Neuron (in vitro differentiated cells): Measurements from ENCODE around the gene GSG1L.

Experiments
- H2AFZ ChIP-seq: one replicate; pipeline ENCODE4 v1.6.1; 2013; ENCODE audit warnings: low read depth, mild to moderate bottlenecking, inconsistent platforms, low read length, moderate library complexity
- H3K27me3 ChIP-seq: one replicate; pipeline ENCODE4 v1.6.1; 2013; ENCODE audit warnings: low read length; ENCODE audit not compliant: insufficient read depth
- H3K36me3 ChIP-seq: one replicate; pipeline ENCODE4 v1.6.1; 2013; ENCODE audit warnings: low read length; ENCODE audit not compliant: insufficient read depth
- H3K4me1 ChIP-seq: one replicate; pipeline ENCODE4 v1.6.1; 2013; ENCODE audit warnings: low read length; ENCODE audit not compliant: insufficient read depth
- H3K4me3 ChIP-seq: 2 replicates; pipeline ENCODE4 v1.5.1; 2013; ENCODE audit warnings: mild to moderate bottlenecking, low read length, moderate library complexity
- H3K9me3 ChIP-seq: one replicate; pipeline ENCODE4 v1.6.1; 2013; ENCODE audit warnings: low read length

Gene GSG1L

DNA sequence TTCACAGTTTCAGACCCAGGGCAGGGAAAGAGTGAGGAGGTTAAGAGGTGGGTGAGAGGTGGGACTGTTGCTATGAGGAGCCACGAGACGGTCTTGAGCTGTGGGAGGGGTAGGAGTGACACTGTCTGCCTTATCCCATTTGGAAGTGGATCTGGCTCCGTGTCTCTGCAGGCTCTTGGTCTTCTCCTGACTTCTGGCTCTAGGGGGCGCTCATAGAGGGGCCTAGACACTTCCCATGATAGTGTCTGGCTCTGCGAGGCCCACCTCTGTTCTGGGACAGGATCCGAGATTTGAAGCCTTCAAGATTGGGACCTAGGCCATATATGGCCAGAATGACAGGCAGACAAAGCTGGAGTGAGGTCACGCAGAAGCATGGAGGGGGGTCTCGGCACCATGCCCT, 204.5 kb downstream of the GSG1L start:
- Histone ChIP-seq H3K9me3 (no peaks in the 10 kb centered on the region), H3K4me1 (no peaks in the 10 kb centered on the region), H3K36me3 (no peaks in the 10 kb centered on the region), H3K27me3 (no peaks in the 10 kb centered on the region), H3K4me3 (no peak overlapping the region), H2AFZ (no peak overlapping the region)

DNA sequence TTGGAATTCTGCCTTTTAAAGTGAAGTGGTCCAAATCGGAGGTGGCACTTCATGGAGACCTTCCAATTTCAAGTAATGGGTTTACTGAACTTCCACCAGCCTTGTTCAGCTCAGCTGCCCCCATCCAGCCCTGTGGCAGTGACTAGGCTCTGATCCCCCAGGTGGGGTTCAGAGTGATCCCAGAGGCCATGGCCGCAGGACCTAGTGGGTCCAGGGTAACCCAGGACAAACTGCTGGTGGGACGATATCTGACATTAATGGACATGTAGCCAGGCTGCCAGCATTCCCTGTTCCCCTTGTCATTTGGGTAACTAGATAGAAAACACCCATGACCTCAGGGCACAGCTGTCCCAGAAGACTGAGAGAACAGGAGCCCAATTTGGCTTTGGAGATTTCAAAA, 209.9 kb downstream of the GSG1L start:
- H3K27me3 ChIP-seq: peaks cover 10% of the 10 kb centered on the region

DNA sequence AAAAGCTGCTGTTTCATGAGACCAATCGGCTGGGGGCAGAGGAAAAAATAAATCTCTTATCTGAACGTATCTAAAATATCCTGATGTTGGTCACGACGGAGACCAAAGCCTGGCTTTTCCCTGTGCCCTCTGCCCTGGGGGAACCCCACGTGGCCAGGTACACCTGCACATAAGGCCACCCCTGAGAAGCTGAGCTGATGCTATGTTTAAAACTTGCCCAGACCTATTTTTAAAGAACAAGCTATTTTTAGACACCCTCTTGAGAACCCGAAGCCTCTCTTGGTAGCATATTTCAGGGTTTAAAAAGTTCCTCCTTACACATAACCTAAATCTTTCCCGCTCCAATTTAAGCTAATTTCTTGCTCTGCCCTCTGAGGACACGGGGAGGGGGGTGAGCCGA, 210.4 kb downstream of the GSG1L start:
- Histone ChIP-seq H2AFZ (no peak overlapping the region), H3K4me1 (no peaks in the 10 kb centered on the region), H3K36me3 (no peaks in the 10 kb centered on the region), H3K9me3 (no peaks in the 10 kb centered on the region), H3K27me3 (peaks cover 10% of the 10 kb centered on the region), H3K4me3 (no peak overlapping the region)

More for the DNA sequence above, 209.9 kb downstream of the GSG1L start:
- no peaks in the 10 kb centered on the region for H3K9me3 ChIP-seq
- no peak overlapping the region for H2AFZ ChIP-seq
- H3K4me3 ChIP-seq: no peak overlapping the region
- no peaks in the 10 kb centered on the region for H3K36me3 ChIP-seq
- no peaks in the 10 kb centered on the region for H3K4me1 ChIP-seq

DNA sequence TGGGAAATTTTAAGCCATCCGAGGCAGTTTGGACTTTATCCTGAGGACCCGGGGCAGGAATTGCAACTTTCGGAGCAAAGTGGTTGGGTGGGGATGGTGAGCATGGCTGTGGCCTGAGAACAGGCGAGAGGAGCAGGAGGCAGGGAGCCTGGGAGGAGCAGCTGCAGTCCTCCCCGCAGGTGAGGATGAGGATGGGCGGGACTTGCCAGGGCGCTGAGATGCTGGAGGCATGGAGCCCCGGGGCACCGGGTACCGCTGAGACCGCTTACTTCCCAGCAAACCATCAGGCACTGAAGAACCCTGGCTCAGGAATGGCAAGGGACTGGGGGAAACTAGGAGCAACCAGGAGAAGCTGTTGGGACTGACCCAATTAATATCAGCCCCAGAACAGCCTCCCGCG, 210.8 kb downstream of the GSG1L start:
- no peak overlapping the region for H3K4me3 ChIP-seq
- H3K4me1 ChIP-seq: no peaks in the 10 kb centered on the region
- peaks cover 10% of the 10 kb centered on the region for H3K27me3 ChIP-seq
- no peak overlapping the region for H2AFZ ChIP-seq
- no peaks in the 10 kb centered on the region for H3K36me3 ChIP-seq
- no peaks in the 10 kb centered on the region for H3K9me3 ChIP-seq

DNA sequence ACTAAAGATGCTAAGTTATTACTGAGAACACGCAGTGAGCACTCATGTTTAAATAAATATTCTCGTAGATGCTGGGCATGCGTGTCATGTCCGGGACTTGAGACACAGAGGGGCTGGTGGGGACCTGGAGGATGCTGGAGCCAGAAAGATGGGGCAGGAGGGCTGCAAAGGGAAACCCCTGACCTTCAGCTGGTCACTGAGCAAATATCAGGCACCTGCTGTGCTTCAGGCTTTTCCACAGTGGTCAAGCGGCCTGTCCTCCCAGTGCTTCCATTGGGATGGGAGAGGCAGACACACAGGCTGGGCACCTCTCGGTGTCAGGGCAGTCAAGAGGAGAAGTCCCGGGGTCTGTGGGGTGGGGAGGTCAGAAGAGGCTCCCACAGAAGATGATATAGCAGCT, 211.4 kb downstream of the GSG1L start:
- Histone ChIP-seq H3K4me3 (no peak overlapping the region), H3K9me3 (no peaks in the 10 kb centered on the region), H3K4me1 (no peaks in the 10 kb centered on the region), H3K27me3 (peaks cover 10% of the 10 kb centered on the region), H2AFZ (no peak overlapping the region), H3K36me3 (no peaks in the 10 kb centered on the region)

DNA sequence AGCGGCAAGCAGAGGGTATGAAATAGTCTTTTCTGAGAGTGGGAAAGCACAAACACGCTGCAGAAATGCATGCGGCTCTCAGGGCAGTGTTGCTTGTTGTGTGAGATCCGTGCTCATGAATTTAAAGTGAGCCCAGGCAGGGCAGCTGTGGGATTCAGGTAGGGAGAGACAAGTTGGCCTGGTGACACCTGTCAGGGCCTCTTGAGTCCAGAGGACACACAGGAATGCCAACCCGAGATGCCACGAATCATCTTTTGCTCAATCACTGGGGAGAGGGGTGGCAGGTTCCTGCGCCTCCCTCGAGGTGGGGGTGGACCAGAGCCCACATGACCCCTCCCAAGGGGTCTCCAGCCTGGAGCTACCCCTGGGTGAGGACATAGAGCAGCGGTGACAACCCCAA, 211.9 kb downstream of the GSG1L start:
- Histone ChIP-seq H3K36me3 (no peaks in the 10 kb centered on the region), H3K4me3 (no peak overlapping the region), H3K4me1 (no peaks in the 10 kb centered on the region), H3K27me3 (peaks cover 10% of the 10 kb centered on the region), H3K9me3 (no peaks in the 10 kb centered on the region), H2AFZ (no peak overlapping the region)

DNA sequence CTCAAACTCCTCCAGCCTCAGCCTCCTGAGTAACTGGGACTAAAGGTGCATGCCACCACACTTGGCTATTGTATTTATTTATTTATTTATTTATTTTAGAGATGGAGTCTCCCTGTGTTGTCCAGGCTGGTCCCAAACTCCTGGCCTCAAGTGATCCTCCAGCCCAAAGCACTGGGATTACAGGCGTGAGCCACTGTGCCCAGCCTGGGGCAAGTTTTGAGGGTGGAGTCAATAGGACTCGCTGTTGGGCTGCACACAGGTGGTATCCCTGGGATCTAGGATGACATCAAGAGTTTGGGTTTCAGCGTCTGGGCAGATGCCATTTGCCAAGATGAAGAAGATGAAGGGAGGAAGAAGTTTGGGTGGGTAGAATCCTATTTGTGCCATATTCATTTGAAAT, 213.9 kb downstream of the GSG1L start:
- H3K4me3 ChIP-seq: no peak overlapping the region
- H3K9me3 ChIP-seq: no peaks in the 10 kb centered on the region
- H3K4me1 ChIP-seq: peaks cover 4% of the 10 kb centered on the region
- no peaks in the 10 kb centered on the region for H3K36me3 ChIP-seq
- no peak overlapping the region for H2AFZ ChIP-seq
- peaks cover 10% of the 10 kb centered on the region for H3K27me3 ChIP-seq

DNA sequence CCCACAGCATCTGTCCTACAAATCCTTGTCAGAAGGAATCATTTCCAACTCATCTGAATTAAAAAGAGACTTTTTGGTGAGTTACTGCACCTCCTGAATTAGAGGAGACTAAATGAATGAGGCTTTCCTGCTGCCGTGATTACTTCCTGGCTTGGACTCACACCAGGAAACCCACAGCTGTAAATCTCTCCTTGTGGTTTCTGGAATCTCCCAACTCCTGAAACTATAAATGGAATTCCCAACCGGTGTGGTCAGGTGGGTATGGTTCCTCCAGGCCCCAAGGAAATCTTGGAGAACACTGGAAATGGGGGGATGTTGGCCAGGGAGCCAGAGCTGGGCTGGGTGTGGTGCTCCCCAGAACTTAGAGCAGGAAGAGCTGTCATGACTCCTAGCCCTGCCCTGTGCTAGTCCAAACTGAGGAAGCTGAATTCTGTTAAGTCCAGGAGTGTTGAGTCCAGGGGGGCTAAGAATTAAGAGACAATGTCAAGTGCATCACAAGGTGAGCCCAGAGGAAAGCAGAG, 216.4 kb downstream of the GSG1L start:
- Histone ChIP-seq H3K4me1 (peaks cover 11% of the 10 kb centered on the region), H3K27me3 (peaks cover 10% of the 10 kb centered on the region), H2AFZ (no peak overlapping the region), H3K9me3 (no peaks in the 10 kb centered on the region), H3K4me3 (no peak overlapping the region), H3K36me3 (no peaks in the 10 kb centered on the region)

DNA sequence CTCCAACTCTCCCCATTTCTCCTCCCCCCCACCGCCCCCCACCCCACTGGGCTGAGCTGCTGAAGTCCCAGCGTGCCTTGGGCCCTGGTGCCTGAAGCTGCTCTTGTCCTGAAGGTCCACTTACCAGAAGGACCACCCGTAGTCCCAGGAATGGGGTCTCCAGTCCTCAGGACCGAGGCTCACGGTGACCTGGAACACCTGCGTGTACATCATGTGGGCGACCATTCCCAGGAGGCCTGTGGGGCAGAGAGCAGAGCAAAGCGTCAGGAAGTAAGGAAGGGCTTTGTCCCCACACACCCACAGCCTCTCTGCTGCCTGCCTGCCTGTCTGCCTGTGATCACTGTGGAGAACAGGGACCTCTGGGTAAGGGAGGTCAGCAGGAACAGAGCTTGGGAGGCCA, 218.7 kb downstream of the GSG1L start:
- no peaks in the 10 kb centered on the region for H3K36me3 ChIP-seq

DNA sequence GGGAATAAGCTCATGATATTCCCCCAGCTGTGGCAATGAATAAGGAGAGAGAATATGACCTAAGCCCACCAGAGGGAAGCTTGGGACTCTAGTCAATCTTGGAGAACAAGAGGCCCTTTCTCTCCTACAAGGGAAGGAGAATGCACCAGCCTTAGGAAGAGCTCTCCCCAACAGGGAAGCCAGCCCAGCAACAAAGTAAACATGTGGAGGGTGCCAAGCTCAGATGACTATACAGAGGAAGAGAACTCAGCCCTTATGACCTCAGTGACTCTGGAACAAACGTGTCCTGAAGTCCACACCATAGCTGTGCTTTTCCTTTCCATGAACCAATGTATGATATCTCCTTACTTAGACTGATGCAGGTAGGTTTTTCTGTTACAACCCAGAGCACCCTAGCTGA, 219.7 kb downstream of the GSG1L start:
- no peak overlapping the region for H3K4me3 ChIP-seq
- no peaks in the 10 kb centered on the region for H3K27me3 ChIP-seq
- no peak overlapping the region for H2AFZ ChIP-seq
- peaks cover 11% of the 10 kb centered on the region for H3K4me1 ChIP-seq
- H3K36me3 ChIP-seq: no peaks in the 10 kb centered on the region
- no peaks in the 10 kb centered on the region for H3K9me3 ChIP-seq

More for the DNA sequence above, 218.7 kb downstream of the GSG1L start:
- no peaks in the 10 kb centered on the region for H3K9me3 ChIP-seq
- H2AFZ ChIP-seq: no peak overlapping the region
- H3K27me3 ChIP-seq: no peaks in the 10 kb centered on the region
- H3K4me3 ChIP-seq: no peak overlapping the region
- peaks cover 11% of the 10 kb centered on the region for H3K4me1 ChIP-seq

DNA sequence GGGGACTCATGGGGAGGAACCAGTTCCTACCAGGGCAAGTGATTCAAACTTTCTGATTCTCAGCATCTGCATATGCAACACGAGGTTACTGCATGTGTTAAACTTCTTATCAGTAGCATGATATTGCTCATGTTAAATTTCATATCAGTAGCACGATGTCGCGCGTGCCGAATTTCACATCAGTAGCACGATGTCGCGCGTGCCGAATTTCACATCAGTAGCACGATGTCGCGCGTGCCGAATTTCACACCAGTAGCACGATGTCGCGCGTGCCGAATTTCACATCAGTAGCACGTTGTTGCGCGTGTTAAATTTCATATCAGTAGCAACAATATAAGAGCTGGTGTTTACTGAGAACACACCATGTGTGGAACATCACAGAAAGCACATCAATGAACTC, 221.6 kb downstream of the GSG1L start:
- no peak overlapping the region for H2AFZ ChIP-seq
- no peak overlapping the region for H3K4me3 ChIP-seq
- H3K9me3 ChIP-seq: no peaks in the 10 kb centered on the region

DNA sequence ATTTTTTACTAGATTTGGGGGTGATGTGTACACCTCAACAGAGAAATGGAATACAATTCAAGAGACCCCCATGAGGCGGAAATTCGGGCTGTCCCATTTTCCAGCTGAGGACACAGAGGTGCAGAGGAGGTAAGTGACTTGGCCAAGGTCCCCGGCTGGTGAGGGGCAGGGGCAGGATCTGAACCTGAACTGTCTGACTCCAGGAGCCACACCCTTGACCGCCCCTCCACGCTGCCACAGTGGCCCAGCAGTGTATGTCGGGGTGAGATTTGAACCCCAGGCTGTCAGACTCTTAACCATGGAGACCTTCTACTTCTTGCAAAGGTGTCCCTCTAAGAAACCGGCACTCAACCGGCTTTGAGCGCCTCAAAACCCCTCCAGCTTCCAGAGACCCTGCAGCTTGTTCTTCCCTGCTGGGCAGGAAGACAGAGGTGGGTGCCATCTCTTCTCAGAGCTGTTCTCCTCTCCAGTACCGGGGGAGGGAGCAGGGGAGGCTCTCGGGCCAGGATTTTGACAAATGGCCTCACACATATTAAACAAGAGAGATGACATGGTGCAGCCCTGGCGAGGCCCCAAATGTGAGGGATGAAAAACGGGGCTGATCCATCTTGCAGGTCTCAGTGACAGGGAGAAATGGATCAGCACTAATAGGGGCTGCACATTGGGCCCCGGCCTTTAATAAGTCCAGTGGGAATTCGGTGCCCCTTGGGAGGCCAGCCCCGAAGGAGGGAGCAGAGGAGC, 222.3 kb downstream of the GSG1L start:
- peaks cover 11% of the 10 kb centered on the region for H3K4me1 ChIP-seq
- no peaks in the 10 kb centered on the region for H3K36me3 ChIP-seq
- no peak overlapping the region for H3K4me3 ChIP-seq
- no peaks in the 10 kb centered on the region for H3K27me3 ChIP-seq
- H2AFZ ChIP-seq: no peak overlapping the region
- no peaks in the 10 kb centered on the region for H3K9me3 ChIP-seq

More for the DNA sequence above, 221.6 kb downstream of the GSG1L start:
- Histone ChIP-seq H3K36me3 (no peaks in the 10 kb centered on the region), H3K4me1 (peaks cover 11% of the 10 kb centered on the region), H3K27me3 (no peaks in the 10 kb centered on the region)

DNA sequence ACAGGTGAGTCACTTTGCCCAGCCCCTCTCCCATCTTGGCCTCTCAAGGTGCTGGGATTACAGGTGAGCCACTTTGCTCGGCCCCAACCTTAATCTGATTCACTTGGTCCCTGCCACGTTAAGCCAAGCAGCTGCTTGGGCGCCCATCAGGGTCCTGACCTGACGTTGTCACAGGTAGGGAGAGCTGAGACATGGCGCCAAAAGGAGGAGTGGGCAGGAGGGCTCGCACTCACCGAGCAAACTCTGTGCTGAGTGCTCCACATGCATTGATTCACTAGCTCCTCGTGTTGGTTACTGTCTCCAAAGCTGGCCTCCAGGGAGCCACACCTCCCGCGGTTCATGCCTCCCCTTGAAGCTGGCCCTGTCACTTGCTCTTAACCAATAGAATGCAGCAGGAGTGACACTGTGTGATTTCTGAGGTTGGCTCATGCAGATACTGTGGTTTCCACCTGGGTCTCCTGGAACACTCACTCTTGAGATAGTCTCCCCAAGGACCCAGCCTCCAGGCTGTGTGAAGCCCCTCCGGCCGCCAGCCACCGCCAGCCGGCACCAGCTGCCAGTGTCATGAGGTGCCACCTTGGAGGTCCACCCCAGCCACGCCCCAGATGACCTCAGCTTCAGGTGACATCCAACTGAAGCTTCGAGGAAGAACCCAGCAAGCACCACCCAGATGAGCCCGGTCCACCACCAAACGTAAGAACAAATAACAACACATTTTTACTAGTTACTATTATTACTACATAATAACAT, 223.0 kb downstream of the GSG1L start:
- Histone ChIP-seq H3K27me3 (no peaks in the 10 kb centered on the region), H3K36me3 (no peaks in the 10 kb centered on the region), H2AFZ (no peak overlapping the region), H3K9me3 (no peaks in the 10 kb centered on the region), H3K4me1 (peaks cover 11% of the 10 kb centered on the region), H3K4me3 (no peak overlapping the region)
